HG03064 (cell line): ENCODE results near the gene LRSAM1.

Experiments used
- ATAC-seq: cut with Tn5 transposase; IDR thresholded peaks from one replicate; pipeline ENCODE4 v1.9.1; 2021; ENCODE audit warnings: low read depth; ENCODE audit not compliant: unreplicated experiment

LRSAM1 gene

GRCh38 chr9:127546125-127546832 lies 95.0 kb downstream of the LRSAM1 start:
- ATAC-seq, result no peak

- ATAC-seq, result no peak
These were observed 97.1 kb downstream of the LRSAM1 start for GRCh38 chr9:127548352-127548881.

GRCh38 chr9:127549218-127549617 lies 97.9 kb downstream of the LRSAM1 start:
- ATAC-seq, result no peak

GRCh38 chr9:127549751-127550150 lies 98.4 kb downstream of the LRSAM1 start:
- ATAC-seq, result no peak

GRCh38 chr9:127550282-127550681 lies 99.0 kb downstream of the LRSAM1 start:
- ATAC-seq, result no peak

- ATAC-seq, result no peak
These were observed 99.4 kb downstream of the LRSAM1 start for GRCh38 chr9:127550751-127551150.
